Activated CD8-positive, alpha-beta T cell treated with anti-CD3 and anti-CD28 coated beads for 36 hours (primary cell): ENCODE measurements around the gene RPH3AL. TPM values are rescaled to one million over a fixed set of nuclear protein-coding genes. Genes with fewer than 3 reads are reported as not detected.
"Not testable (repeated sequence)": the region's sequence is repeated elsewhere in the genome, so short reads cannot be mapped to it uniquely, and the experiment has no call there.

ENCODE experiments used
- ATAC-seq: fragments of 200-7000 bp; cut with Tn5 transposase; one replicate; pipeline ENCODE4 v1.10.0; 2021; ENCODE audit warnings: mild to moderate bottlenecking, moderate library complexity
- CTCF ChIA-PET: fragments of 350-600 bp; sonication (Branson Sonifier 250); formaldehyde crosslinking; loops from one replicate; lab custom pipeline; 2021; ENCODE audit warnings: antibody characterized with exemption; lab: Charles Lee
- POLR2A ChIA-PET: fragments of 350-600 bp; sonication (Branson Sonifier 250); formaldehyde crosslinking; loops from one replicate; lab custom pipeline; 2021; ENCODE audit warnings: antibody characterized with exemption; lab: Charles Lee
- DNase-seq: peaks from one replicate; pipeline ENCODE4 v3.0.0-alpha.2; 2020
- H3K27ac Mint-ChIP-seq: one replicate; pipeline ENCODE4 v1.8.0; 2021; ENCODE audit warnings: mild to moderate bottlenecking, mixed read lengths
- H3K27me3 Mint-ChIP-seq: one replicate; pipeline ENCODE4 v1.8.0; 2021; ENCODE audit warnings: mixed read lengths
- H3K36me3 Mint-ChIP-seq: one replicate; pipeline ENCODE4 v1.8.0; 2021; ENCODE audit warnings: low read depth, mixed read lengths
- H3K4me1 Mint-ChIP-seq: one replicate; pipeline ENCODE4 v1.8.0; 2021; ENCODE audit warnings: low read depth, mixed read lengths
- H3K4me3 Mint-ChIP-seq: one replicate; pipeline ENCODE4 v1.8.0; 2021; ENCODE audit warnings: mild to moderate bottlenecking, moderate library complexity, mixed read lengths
- H3K9me3 Mint-ChIP-seq: one replicate; pipeline ENCODE4 v1.8.0; 2021; ENCODE audit warnings: mixed read lengths
- CTCF ChIP-seq: fragments of 200-600 bp; IDR thresholded peaks from one replicate; pipeline ENCODE4 v1.8.0; 2022; ENCODE audit warnings: antibody characterized with exemption, mild to moderate bottlenecking
- intact Hi-C: fragments of 100-400 bp; cut with micrococcal nuclease; formaldehyde crosslinking; loops from one replicate; pipeline ENCODE4 v1.10.0; 2022
- total RNA-seq, 2 experiments: library from RNA; stranded (reverse); gene quantifications; one replicate each; pipeline ENCODE4 v1.2.3, GENCODE V29; 2021

The RPH3AL gene
- total RNA-seq, 2 experiments from 2014 or later = 0.72 to 1.1 TPM

DNA sequence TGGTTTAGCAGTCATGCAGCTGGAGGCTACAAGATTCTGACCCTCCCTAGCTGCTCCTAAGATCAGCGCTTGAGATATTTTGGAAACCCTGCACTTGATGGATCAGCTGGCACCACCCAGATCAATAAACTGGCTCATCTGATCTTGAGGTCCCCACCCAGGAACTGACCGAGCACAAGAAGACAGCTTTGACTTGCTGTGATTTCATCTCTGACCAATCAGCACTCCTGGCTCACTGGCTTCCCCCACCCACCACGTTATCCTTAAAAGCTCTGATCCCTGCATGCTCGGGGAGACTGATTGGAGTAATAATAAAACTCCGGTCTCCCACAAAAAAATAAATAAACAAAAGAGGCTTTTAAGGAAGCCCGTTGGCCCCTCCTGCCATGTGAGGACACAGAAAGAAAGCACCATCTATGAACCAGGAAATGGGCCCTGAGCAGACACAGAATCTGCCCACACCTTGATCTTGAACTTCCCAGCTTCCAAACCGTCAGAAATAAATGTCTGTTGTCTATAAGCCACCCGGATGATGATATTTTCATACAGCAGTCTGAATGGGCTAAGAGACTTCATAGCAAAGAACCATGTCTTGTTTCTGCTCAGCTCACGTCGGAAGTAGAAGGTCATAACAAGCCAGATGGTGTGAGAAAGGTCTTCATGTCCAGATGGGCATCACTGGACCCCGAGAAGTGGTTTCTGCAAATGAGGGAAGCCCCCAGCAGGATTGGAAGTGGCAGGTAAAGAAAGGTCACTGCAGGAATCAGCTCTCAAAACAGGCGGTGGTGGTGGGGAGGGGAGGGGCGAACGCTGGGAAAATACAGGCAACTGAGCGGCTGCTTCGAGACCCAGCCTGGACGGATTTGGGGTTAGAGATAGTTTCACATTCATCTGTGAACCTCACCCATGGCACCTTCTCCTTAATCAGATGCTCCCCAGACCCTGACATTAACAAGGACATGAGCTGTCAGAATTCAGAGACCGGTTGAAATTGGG lies 19.8 kb upstream of the RPH3AL start:
- Mint-ChIP-seq H3K27me3 (no peaks in the 10 kb centered on the region), H3K36me3 (peaks cover 2% of the 10 kb centered on the region), H3K4me1 (peaks cover 3% of the 10 kb centered on the region), H3K27ac (no peak overlapping the region), H3K4me3 (no peak overlapping the region), H3K9me3 (peaks cover 6% of the 10 kb centered on the region)
- ChIA-PET CTCF (interaction anchor here (1.4 kb wide), 1 partner anchor 11 kb away, joined by 3 read pairs; no protein-coding TSS in a partner anchor), POLR2A (no interaction called here)
- intact Hi-C loops = no loop called here
- DNase-seq (no peak), ATAC-seq (no peak)
- TF ChIP-seq CTCF = no peak

- POLR2A ChIA-PET = no interaction called here
Measured at GRCh38 chr17:371583-371982, 19.0 kb upstream of the RPH3AL start.

GRCh38 chr17:367656-368055 lies 15.0 kb upstream of the RPH3AL start:
- ATAC-seq, H3K4me3 Mint-ChIP-seq, POLR2A ChIA-PET, H3K4me1 Mint-ChIP-seq, H3K9me3 Mint-ChIP-seq, H3K36me3 Mint-ChIP-seq, CTCF ChIA-PET, H3K27ac Mint-ChIP-seq, intact Hi-C loops, H3K27me3 Mint-ChIP-seq, DNase-seq: not testable (repeated sequence)

More at GRCh38 chr17:371583-371982, 19.0 kb upstream of the RPH3AL start:
- no peak overlapping the region for H3K4me3 Mint-ChIP-seq
- DNase-seq (no peak), ATAC-seq (no peak)
- peaks cover 7% of the 10 kb centered on the region for H3K4me1 Mint-ChIP-seq
- H3K27ac Mint-ChIP-seq = no peak overlapping the region
- CTCF ChIA-PET = interaction anchor here (1.4 kb wide), 1 partner anchor 12 kb away, joined by 3 read pairs; no protein-coding TSS in a partner anchor
- peaks cover 6% of the 10 kb centered on the region for H3K9me3 Mint-ChIP-seq
- intact Hi-C loops = no loop called here
- TF ChIP-seq CTCF = no peak
- H3K27me3 Mint-ChIP-seq = no peaks in the 10 kb centered on the region
- H3K36me3 Mint-ChIP-seq = peaks cover 2% of the 10 kb centered on the region

- CTCF ChIA-PET = not testable (repeated sequence)
Measured at GRCh38 chr17:366657-367615, 14.3 kb upstream of the RPH3AL start.

GRCh38 chr17:364766-365165 lies 12.2 kb upstream of the RPH3AL start:
- ChIA-PET CTCF (interaction anchor here (1.7 kb wide), 1 partner anchor 14 kb away, joined by 4 read pairs; no protein-coding TSS in a partner anchor), POLR2A (no interaction called here)
- Mint-ChIP-seq H3K9me3 (peaks cover 6% of the 10 kb centered on the region), H3K4me1 (peaks cover 9% of the 10 kb centered on the region), H3K36me3 (peaks cover 2% of the 10 kb centered on the region), H3K27ac (no peak overlapping the region), H3K4me3 (no peak overlapping the region), H3K27me3 (no peaks in the 10 kb centered on the region)
- no peak for TF ChIP-seq CTCF
- DNase-seq (no peak), ATAC-seq (no peak)
- intact Hi-C loops = no loop called here

More at GRCh38 chr17:366657-367615, 14.3 kb upstream of the RPH3AL start:
- H3K27me3 Mint-ChIP-seq, H3K36me3 Mint-ChIP-seq, POLR2A ChIA-PET, ATAC-seq, H3K27ac Mint-ChIP-seq, H3K9me3 Mint-ChIP-seq, DNase-seq, H3K4me3 Mint-ChIP-seq, intact Hi-C loops, H3K4me1 Mint-ChIP-seq: not testable (repeated sequence)
